Measurements from ENCODE around the gene HAND1.

The HAND1 gene

GRCh38 chr5:154511984-154512383, 34.0 kb upstream of the HAND1 start:
- TF ChIP-seq CSDC2 (CRISPR knock-in tag; IDR thresholded peaks at IDR 0.05) (no peak), OSR1 (CRISPR knock-in tag; IDR thresholded peaks at IDR 0.05) (no peak), GLIS3 (CRISPR knock-in tag; IDR thresholded peaks at IDR 0.05) (no peak), ZNF565 (CRISPR knock-in tag; conservative IDR thresholded peaks at IDR 0.05; ENCODE audit: low read depth) (no peak), CSRNP3 (CRISPR knock-in tag; IDR thresholded peaks at IDR 0.05) (no peak), ESRRG (CRISPR knock-in tag; IDR thresholded peaks at IDR 0.05) (no peak), RARB (CRISPR knock-in tag; IDR thresholded peaks at IDR 0.05) (no peak), TCF4 (CRISPR knock-in tag; IDR thresholded peaks at IDR 0.05; ENCODE audit: borderline replicate concordance) (no peak), PPARA (CRISPR knock-in tag; IDR thresholded peaks at IDR 0.05; ENCODE audit: borderline replicate concordance) (no peak), ARNTL (CRISPR knock-in tag; IDR thresholded peaks at IDR 0.05; ENCODE audit: borderline replicate concordance, low read depth) (no peak), SNAI2 (CRISPR knock-in tag; IDR thresholded peaks at IDR 0.05) (no peak), ZC3H10 (CRISPR knock-in tag; IDR thresholded peaks at IDR 0.05) (no peak)
- no peak for ATAC-seq

GRCh38 chr5:154509784-154510555, 31.9 kb upstream of the HAND1 start:
- ATAC-seq, result no peak
- TF ChIP-seq GLIS3 (CRISPR knock-in tag; IDR thresholded peaks at IDR 0.05) (no peak), PATZ1 (CRISPR knock-in tag; IDR thresholded peaks at IDR 0.05; ENCODE audit: borderline replicate concordance) (no peak), ZFP30 (CRISPR knock-in tag; IDR thresholded peaks at IDR 0.05) (no peak), PPARA (CRISPR knock-in tag; IDR thresholded peaks at IDR 0.05; ENCODE audit: borderline replicate concordance) (no peak), ZNF70 (CRISPR knock-in tag; IDR thresholded peaks at IDR 0.05) (no peak), ESRRG (CRISPR knock-in tag; IDR thresholded peaks at IDR 0.05) (no peak), CREB5 (CRISPR knock-in tag; IDR thresholded peaks at IDR 0.05; ENCODE audit: low read depth) (no peak), TSHZ2 (CRISPR knock-in tag; IDR thresholded peaks at IDR 0.05) (no peak), RARB (CRISPR knock-in tag; IDR thresholded peaks at IDR 0.05) (no peak), ARNTL (CRISPR knock-in tag; IDR thresholded peaks at IDR 0.05; ENCODE audit: borderline replicate concordance, low read depth) (no peak), ISL1 (CRISPR knock-in tag; IDR thresholded peaks at IDR 0.05) (no peak), ZFP3 (CRISPR knock-in tag; IDR thresholded peaks at IDR 0.05) (no peak), ZC3H10 (CRISPR knock-in tag; IDR thresholded peaks at IDR 0.05) (no peak), BACH2 (CRISPR knock-in tag; IDR thresholded peaks at IDR 0.05; ENCODE audit: borderline replicate concordance) (no peak), ZNF565 (CRISPR knock-in tag; conservative IDR thresholded peaks at IDR 0.05; ENCODE audit: low read depth) (no peak), TOX (CRISPR knock-in tag; IDR thresholded peaks at IDR 0.05; ENCODE audit: borderline replicate concordance) (no peak), ZNF8 (CRISPR knock-in tag; IDR thresholded peaks at IDR 0.05) (no peak)

GRCh38 chr5:154508114-154508513, 30.1 kb upstream of the HAND1 start:
- no peak for ATAC-seq
- no peak for TF ChIP-seq ESRRG (CRISPR knock-in tag; IDR thresholded peaks at IDR 0.05)
- TF ChIP-seq ZNF565 (CRISPR knock-in tag; conservative IDR thresholded peaks at IDR 0.05; ENCODE audit: low read depth), result no peak
- TF ChIP-seq CSRNP3 (CRISPR knock-in tag; IDR thresholded peaks at IDR 0.05), result no peak
- no peak for TF ChIP-seq TCF4 (CRISPR knock-in tag; IDR thresholded peaks at IDR 0.05; ENCODE audit: borderline replicate concordance)
- TF ChIP-seq PATZ1 (CRISPR knock-in tag; IDR thresholded peaks at IDR 0.05; ENCODE audit: borderline replicate concordance), result no peak
- TF ChIP-seq ZNF8 (CRISPR knock-in tag; IDR thresholded peaks at IDR 0.05), result no peak
- no peak for TF ChIP-seq ZNF70 (CRISPR knock-in tag; IDR thresholded peaks at IDR 0.05)
- no peak for TF ChIP-seq ZFP3 (CRISPR knock-in tag; IDR thresholded peaks at IDR 0.05)
- no peak for TF ChIP-seq SNAI2 (CRISPR knock-in tag; IDR thresholded peaks at IDR 0.05)
- TF ChIP-seq POU6F1 (CRISPR knock-in tag; IDR thresholded peaks at IDR 0.05; ENCODE audit: borderline replicate concordance, low read depth), result no peak
- no peak for TF ChIP-seq BACH2 (CRISPR knock-in tag; IDR thresholded peaks at IDR 0.05; ENCODE audit: borderline replicate concordance)
